ENCODE measurements around the gene ZNF473. TPM values are rescaled to one million over a fixed set of nuclear protein-coding genes. Genes with fewer than 3 reads are reported as not detected.
"Not testable (repeated sequence)": the region's sequence is repeated elsewhere in the genome, so short reads cannot be mapped to it uniquely, and the experiment has no call there.

ZNF473 gene
- polyA plus RNA-seq, 3 donors from 2014 or later, result 2.9 to 7.7 (median 5.2) TPM

DNA sequence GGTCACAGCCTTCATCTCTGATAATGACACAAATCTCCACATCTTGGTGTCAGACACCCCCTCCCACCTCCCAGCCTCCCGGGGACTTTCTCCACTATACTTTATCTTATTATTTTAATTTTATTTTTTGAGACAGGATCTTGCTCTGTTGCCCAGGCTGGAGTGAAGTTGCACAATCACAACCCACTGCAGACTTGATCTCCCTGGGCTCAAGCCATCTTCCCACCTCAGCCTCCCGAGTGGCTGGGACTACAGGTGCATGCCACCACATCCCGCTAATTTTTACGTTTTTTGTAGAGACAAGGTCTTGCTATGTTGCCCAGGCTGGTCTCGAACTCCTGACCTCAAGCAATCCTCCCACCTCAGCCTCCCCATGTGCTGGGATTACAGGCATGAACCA lies 42.6 kb downstream of the ZNF473 start:
- H3K4me3 Mint-ChIP-seq, H3K27ac Mint-ChIP-seq: not testable (repeated sequence)

DNA sequence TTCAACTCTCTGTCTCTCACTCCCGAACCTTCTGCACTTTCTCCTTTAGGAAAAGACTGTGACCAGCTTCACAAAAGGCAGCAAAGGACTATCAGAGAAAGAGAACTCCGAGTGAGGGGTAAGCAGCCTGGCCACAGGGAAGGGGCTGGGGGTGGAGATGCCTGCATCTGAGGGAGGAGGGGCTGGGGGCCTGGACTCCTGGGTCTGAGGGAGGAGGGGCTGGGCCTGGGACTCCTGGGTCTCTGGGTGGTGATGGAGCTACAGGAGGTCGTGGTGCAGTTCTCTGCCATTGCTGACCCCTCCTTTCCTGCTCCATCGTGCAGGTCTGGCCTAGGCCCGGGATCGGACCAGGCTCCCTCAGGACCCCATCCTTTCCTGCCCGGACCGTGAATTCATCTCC lies 49.3 kb downstream of the ZNF473 start:
- not testable (repeated sequence) for DNase-seq; H3K27ac Mint-ChIP-seq; H3K36me3 Mint-ChIP-seq; H3K4me3 Mint-ChIP-seq; H3K9me3 Mint-ChIP-seq; H3K4me1 Mint-ChIP-seq; H3K27me3 Mint-ChIP-seq (ENCODE audit: low read depth in 3 of 3)

More for the DNA sequence above, 42.6 kb downstream of the ZNF473 start:
- not testable (repeated sequence) for H3K27me3 Mint-ChIP-seq (ENCODE audit: low read depth in 3 of 3); H3K4me1 Mint-ChIP-seq; H3K9me3 Mint-ChIP-seq; DNase-seq; H3K36me3 Mint-ChIP-seq

DNA sequence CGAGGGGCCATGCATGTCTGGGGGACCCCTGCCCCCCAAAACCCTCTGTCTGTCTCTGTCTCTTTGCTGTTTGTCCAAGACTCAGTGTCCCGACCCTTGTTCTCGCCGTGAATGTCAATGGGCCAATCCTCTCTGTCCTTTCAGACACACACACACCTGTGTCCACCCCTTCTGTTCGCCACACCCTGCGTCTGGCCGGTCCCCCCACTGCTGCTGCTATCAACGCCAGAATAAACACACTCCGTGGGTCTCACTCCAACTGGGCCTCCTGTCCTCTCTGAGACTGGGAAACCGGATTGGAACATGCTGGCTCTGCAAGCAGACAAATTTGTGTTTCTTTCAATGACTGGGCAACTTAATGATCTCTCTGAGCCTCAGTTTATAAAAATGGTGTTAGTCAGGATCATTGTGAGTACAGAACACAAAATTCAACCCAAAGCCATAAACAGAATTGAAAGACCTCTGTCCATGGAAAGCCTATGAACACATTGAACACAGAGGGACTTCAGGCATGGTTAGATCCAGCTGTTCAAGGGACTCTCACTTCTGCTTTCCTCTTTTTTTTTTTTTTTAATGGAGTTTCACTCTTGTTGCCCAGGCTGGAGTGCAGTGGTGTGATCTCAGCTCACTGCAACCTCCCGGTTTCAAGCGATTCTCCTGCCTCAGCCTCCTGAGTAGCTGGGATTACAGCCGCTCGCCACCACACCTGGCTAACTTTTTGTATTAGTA lies 50.0 kb downstream of the ZNF473 start:
- H3K4me1 Mint-ChIP-seq; H3K36me3 Mint-ChIP-seq; H3K27ac Mint-ChIP-seq; H3K27me3 Mint-ChIP-seq (ENCODE audit: low read depth in 3 of 3); H3K4me3 Mint-ChIP-seq; H3K9me3 Mint-ChIP-seq; DNase-seq: not testable (repeated sequence)

DNA sequence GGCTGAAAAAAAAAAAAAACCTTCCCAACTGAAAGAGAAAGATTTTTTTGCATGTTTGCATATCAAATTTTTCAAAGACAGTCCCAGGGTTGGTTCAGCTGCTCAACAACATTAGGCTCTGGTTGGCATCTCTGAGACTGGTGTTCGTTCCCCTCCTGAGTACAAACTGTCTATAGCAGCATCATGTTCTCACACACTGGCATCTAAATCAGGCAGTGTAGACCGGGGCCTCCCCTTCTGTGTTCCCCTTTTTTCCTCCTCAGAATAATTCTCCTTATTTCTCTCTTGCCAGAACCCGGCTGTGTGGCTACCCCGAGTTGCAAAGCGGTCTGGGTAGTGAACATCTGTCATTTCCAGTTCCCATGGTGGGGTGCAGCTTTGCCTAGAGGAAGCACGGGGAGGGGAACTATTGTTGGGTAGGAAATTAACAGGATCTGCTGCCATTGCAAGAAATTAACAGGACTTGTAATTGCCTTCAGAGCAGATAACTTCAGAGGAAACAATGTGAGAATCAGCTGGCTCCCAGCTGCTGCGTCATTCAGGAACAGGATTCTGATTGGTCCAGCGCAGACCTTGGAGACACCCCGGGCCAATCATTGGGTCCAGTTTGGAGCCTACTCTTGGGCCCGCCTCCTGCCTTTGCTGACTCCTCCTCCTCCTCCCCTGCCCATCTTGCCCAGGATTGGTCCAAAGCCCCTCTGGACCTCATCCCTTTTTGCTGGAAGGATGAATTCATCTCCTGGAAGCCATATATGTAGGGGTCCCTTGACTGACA lies 51.0 kb downstream of the ZNF473 start:
- H3K27me3 Mint-ChIP-seq (ENCODE audit: low read depth in 3 of 3); H3K4me1 Mint-ChIP-seq; DNase-seq; H3K4me3 Mint-ChIP-seq; H3K9me3 Mint-ChIP-seq; H3K36me3 Mint-ChIP-seq; H3K27ac Mint-ChIP-seq: not testable (repeated sequence)

DNA sequence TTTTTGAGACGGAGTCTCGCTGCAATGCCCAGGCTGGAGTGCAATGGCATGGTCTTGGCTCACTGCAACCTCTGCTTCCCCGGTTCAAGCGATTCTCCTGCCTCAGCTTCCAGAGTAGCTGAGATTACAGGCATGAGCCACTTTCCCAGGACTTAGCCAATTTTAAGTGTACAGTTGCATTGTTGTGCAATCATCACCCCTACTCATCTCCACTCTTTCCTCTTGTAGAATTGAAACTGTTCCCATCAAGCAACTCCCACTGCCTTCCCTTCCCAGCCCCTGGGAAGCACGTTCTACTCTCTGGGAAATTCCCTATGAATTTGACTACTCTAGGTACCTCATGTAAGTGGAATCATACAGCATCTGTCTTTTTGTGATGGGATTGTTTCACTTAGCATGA lies 53.2 kb downstream of the ZNF473 start:
- not testable (repeated sequence) for H3K27ac Mint-ChIP-seq; H3K4me3 Mint-ChIP-seq; DNase-seq; H3K4me1 Mint-ChIP-seq; H3K27me3 Mint-ChIP-seq (ENCODE audit: low read depth in 3 of 3); H3K9me3 Mint-ChIP-seq; H3K36me3 Mint-ChIP-seq

DNA sequence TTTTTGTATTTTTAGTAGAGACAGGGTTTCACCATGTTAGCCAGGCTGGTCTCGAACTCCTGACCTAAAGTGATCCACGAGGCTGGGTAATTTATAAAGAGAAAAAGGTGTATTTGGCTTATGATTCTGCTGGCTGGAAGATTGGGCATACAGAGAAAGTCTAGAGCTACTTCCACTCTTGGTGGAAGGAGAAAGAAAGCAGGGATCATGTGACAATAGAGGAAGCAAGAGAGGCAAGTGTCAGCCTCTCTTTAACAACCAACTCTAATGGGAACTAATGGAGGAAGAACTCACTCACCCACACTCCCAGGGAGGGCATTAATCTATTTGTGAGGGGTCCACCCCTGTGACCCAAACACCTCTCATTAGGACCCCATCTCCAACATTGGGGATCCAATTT lies 58.6 kb downstream of the ZNF473 start:
- H3K9me3 Mint-ChIP-seq; H3K4me3 Mint-ChIP-seq; H3K27ac Mint-ChIP-seq; H3K36me3 Mint-ChIP-seq; DNase-seq; H3K4me1 Mint-ChIP-seq; H3K27me3 Mint-ChIP-seq (ENCODE audit: low read depth in 3 of 3): not testable (repeated sequence)

DNA sequence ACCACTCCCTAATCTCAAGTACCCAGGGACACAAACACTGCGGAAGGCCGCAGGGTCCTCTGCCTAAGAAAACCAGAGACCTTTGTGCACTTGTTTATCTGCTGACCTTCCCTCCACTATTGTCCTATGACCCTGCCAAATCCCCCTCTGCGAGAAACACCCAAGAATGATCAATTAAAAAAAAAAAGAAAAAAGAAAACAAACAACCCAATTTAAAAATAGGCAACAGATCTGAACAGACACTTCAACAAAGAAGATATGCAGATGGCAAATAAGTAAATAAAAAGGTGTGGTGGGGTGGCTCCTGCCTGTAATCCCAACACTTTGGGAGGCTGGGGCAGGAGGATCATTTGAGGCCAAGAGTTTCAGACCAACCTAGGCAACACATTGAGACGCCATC lies 61.3 kb downstream of the ZNF473 start:
- not testable (repeated sequence) for DNase-seq; H3K27me3 Mint-ChIP-seq (ENCODE audit: low read depth in 3 of 3); H3K27ac Mint-ChIP-seq; H3K36me3 Mint-ChIP-seq; H3K4me3 Mint-ChIP-seq; H3K4me1 Mint-ChIP-seq; H3K9me3 Mint-ChIP-seq

DNA sequence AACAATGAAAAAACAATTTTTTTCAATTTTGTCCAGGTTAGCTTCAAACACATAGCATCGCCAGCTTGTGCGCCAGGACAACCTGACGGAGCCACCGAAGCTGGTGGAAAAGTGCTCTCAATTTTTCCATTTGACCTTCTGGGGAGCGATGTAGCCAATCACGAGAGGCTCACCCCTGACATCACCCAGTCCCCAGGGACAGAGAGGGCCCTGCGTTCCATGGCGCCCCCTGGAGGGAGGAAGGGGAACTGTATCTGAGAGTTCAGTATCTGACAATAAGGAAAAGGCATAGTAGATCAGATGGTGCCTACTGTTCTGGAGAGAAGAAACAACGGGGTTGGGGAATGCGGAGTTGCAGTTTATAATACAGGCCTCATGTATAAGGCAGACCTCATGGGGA lies 64.9 kb downstream of the ZNF473 start:
- not testable (repeated sequence) for H3K4me3 Mint-ChIP-seq; H3K36me3 Mint-ChIP-seq; H3K27me3 Mint-ChIP-seq (ENCODE audit: low read depth in 3 of 3); H3K9me3 Mint-ChIP-seq; H3K4me1 Mint-ChIP-seq; H3K27ac Mint-ChIP-seq
- peak; percentile 13 to 33 (median 24) for DNase-seq

DNA sequence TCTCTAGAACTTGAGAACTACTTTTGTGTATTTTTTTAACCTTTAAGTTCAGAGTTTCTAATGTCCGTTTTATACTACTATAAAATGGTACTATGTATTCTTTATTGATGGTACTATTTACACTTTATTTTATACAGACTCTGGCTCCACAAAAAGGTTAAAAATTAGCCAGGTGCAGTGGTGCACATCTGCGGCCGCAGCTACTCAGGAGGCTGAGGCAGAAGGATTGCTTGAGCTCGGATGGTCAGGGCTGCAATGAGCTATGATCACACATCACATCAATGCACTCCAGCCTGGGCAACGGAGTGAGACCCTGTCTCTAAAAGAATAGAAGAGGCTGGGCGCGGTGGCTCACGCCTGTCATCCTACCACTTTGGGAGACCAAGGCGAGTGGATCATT lies 66.0 kb downstream of the ZNF473 start:
- DNase-seq; H3K4me3 Mint-ChIP-seq; H3K9me3 Mint-ChIP-seq; H3K27me3 Mint-ChIP-seq (ENCODE audit: low read depth in 3 of 3); H3K27ac Mint-ChIP-seq; H3K36me3 Mint-ChIP-seq; H3K4me1 Mint-ChIP-seq: not testable (repeated sequence)

DNA sequence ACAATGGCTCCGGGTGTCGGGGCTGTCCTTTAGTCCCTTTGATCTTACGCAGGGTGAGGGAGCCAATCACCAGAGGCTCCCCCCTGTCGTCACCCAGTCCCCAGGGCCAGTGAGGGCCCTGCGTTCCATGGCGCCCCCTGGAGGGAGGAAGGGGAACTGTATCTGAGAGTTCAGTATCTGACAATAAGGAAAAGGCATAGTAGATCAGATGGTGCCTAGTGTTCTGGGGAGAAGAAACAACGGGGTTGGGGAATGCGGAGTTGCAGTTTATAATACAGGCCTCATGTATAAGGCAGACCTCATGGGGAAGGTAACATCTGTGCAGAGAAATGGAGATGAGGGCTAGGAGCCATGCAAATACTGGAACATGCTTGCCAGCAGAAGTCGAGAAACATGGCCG lies 66.8 kb downstream of the ZNF473 start:
- not testable (repeated sequence) for H3K4me1 Mint-ChIP-seq; H3K4me3 Mint-ChIP-seq; H3K36me3 Mint-ChIP-seq; H3K9me3 Mint-ChIP-seq; H3K27ac Mint-ChIP-seq; H3K27me3 Mint-ChIP-seq (ENCODE audit: low read depth in 3 of 3); DNase-seq

DNA sequence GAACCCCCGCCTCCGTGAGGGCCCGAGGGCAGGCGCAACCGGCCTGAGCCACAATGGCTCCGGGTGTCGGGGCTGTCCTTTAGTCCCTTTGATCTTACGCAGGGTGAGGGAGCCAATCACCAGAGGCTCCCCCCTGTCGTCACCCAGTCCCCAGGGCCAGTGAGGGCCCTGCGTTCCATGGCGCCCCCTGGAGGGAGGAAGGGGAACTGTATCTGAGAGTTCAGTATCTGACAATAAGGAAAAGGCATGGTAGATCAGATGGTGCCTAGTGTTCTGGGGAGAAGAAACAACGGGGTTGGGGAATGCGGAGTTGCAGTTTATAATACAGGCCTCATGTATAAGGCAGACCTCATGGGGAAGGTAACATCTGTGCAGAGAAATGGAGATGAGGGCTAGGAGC lies 72.1 kb downstream of the ZNF473 start:
- H3K27me3 Mint-ChIP-seq (ENCODE audit: low read depth in 3 of 3); H3K36me3 Mint-ChIP-seq; H3K4me3 Mint-ChIP-seq; H3K27ac Mint-ChIP-seq; H3K9me3 Mint-ChIP-seq; DNase-seq; H3K4me1 Mint-ChIP-seq: not testable (repeated sequence)

DNA sequence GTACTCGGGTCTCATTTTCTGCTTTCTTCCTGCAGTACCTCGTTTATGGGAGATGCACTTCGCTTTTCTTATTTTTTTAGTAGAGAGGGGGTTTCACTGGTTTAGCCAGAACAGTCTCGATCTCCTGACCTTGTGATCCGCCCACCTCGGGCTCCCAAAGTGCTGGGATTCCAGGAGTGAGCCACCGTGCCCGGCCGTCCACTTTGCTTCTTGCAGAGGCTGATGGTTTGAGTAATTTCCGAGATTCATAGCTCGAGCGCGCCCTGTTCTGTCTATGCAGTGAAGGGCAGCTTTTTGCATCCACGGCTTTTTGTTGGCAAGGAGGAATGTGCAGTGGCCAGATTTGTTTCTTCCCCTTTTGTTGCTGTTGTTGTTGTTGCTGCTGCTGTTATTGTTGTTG lies 73.1 kb downstream of the ZNF473 start:
- H3K4me1 Mint-ChIP-seq; H3K36me3 Mint-ChIP-seq; DNase-seq; H3K4me3 Mint-ChIP-seq; H3K27ac Mint-ChIP-seq; H3K27me3 Mint-ChIP-seq (ENCODE audit: low read depth in 3 of 3); H3K9me3 Mint-ChIP-seq: not testable (repeated sequence)

DNA sequence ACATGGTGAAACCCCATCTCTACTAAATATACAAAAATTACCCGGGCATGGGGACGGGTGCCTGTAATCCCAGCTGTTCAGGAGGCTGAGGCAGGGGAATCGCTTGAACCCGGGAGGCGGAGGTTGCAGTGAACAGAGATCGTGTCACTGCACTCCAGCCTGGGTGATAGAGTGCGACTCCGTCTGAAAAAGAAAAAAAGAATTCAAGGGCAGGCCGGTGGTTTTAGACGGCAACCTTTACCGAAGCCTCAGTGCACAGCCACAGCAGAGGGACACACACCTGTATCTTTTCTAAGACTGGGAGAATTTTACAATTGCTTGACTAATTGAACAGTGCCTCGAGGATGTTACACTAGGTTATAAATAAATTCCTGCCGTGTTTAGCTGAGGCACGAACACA lies 73.9 kb downstream of the ZNF473 start:
- not testable (repeated sequence) for H3K27ac Mint-ChIP-seq; H3K9me3 Mint-ChIP-seq; H3K36me3 Mint-ChIP-seq; H3K27me3 Mint-ChIP-seq (ENCODE audit: low read depth in 3 of 3); H3K4me1 Mint-ChIP-seq; H3K4me3 Mint-ChIP-seq; DNase-seq

DNA sequence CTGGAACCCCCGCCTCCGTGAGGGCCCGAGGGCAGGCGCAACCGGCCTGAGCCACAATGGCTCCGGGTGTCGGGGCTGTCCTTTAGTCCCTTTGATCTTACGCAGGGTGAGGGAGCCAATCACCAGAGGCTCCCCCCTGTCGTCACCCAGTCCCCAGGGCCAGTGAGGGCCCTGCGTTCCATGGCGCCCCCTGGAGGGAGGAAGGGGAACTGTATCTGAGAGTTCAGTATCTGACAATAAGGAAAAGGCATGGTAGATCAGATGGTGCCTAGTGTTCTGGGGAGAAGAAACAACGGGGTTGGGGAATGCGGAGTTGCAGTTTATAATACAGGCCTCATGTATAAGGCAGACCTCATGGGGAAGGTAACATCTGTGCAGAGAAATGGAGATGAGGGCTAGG lies 75.1 kb downstream of the ZNF473 start:
- not testable (repeated sequence) for H3K27ac Mint-ChIP-seq; DNase-seq; H3K4me3 Mint-ChIP-seq; H3K36me3 Mint-ChIP-seq; H3K9me3 Mint-ChIP-seq; H3K27me3 Mint-ChIP-seq (ENCODE audit: low read depth in 3 of 3); H3K4me1 Mint-ChIP-seq

All from immature natural killer cell (primary cell).